Rectal smooth muscle tissue (tissue), 1 donor: ENCODE measurements around the gene KCP.
"Not testable (repeated sequence)": the region's sequence is repeated elsewhere in the genome, so short reads cannot be mapped to it uniquely, and the experiment has no call there.

Source experiments
- H3K27ac ChIP-seq: one replicate; pipeline ENCODE4 v1.7.0; 2013; ENCODE audit warnings: low read depth, low read length, inconsistent platforms
- H3K27me3 ChIP-seq: one replicate; pipeline ENCODE4 v1.7.0; 2013; ENCODE audit warnings: low read length; ENCODE audit not compliant: control insufficient read depth, insufficient read depth
- H3K36me3 ChIP-seq: one replicate; pipeline ENCODE4 v1.7.0; 2013; ENCODE audit warnings: low read length; ENCODE audit not compliant: control insufficient read depth, insufficient read depth
- H3K4me1 ChIP-seq: one replicate; pipeline ENCODE4 v1.7.0; 2013; ENCODE audit warnings: low read length; ENCODE audit not compliant: control insufficient read depth, insufficient read depth
- H3K4me3 ChIP-seq: one replicate; pipeline ENCODE4 v1.7.0; 2013; ENCODE audit warnings: low read length
- H3K9ac ChIP-seq: one replicate; pipeline ENCODE4 v1.7.0; 2013; ENCODE audit warnings: low read length

The KCP gene

DNA sequence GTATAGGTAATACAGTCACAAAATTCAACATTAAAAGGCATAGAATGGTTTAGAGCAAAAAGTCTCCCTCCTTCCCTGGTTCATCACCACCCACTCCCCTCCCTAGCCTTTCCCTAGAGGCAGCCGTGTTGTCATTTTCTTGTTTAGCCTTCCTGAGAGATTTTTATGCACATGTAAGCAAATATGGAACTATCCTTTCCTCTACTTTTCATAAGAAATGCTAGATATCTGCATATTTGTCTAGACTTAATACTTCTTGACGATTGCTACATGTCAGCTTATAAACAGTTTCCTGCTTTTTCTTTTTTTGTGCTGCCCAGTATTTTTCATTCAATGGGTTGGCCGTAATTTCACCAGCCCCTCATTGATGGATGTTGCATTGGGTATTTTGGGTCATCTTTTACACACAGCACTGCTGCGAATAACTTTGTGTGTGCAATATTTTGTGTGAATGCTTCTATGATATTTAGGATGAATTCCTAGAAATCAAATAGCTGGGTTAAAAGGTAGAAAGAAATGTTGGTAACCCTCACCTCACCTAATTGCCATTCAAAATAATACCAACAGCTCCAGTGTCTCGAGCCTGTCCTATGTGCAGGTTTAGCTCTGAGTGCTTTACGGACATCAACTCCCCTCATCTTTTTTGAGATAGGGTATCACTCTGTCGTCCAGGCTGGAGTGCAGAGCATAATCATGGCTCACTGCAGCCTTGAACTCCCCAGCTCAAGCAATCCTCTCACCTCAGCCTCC is 34.2 kb upstream of the KCP start:
- no peaks in the 10 kb centered on the region for H3K27me3 ChIP-seq
- no peak overlapping the region for H3K4me3 ChIP-seq
- H3K9ac ChIP-seq = no peak overlapping the region
- no peak overlapping the region for H3K27ac ChIP-seq
- H3K4me1 ChIP-seq = no peaks in the 10 kb centered on the region
- H3K36me3 ChIP-seq = peaks cover 2% of the 10 kb centered on the region

DNA sequence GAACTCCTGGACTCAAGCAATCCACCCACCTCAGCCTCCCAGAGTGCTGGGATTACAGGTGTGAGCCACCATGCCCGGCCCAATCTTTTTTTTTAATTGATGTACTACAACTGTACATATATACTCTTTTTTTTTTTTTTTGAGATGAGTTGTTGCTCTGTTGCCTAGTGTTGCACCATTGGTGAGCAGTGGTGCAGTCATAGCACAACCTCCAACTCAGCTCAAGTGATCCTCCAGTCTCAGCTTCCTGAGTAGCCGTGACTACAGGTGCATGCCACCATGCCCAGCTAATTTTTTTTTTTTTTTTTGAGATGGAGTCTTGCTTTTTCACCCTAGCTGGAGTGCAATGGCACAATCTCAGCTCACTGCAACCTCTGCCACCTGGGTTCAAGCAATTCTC is 32.7 kb upstream of the KCP start:
- H3K27ac ChIP-seq, H3K27me3 ChIP-seq, H3K4me3 ChIP-seq, H3K36me3 ChIP-seq, H3K9ac ChIP-seq, H3K4me1 ChIP-seq: not testable (repeated sequence)

- Histone ChIP-seq H3K36me3 (no peaks in the 10 kb centered on the region), H3K9ac (no peak overlapping the region), H3K27ac (no peak overlapping the region), H3K4me1 (no peaks in the 10 kb centered on the region), H3K4me3 (no peak overlapping the region), H3K27me3 (peaks cover 2% of the 10 kb centered on the region)
These were observed 31.5 kb upstream of the KCP start for GRCh38 chr7:128941946-128942526.

- Histone ChIP-seq H3K4me1 (no peaks in the 10 kb centered on the region), H3K36me3 (no peaks in the 10 kb centered on the region), H3K9ac (no peak overlapping the region), H3K27ac (no peak overlapping the region), H3K4me3 (no peak overlapping the region), H3K27me3 (peaks cover 2% of the 10 kb centered on the region)
These were observed 30.9 kb upstream of the KCP start for GRCh38 chr7:128941323-128941890.

DNA sequence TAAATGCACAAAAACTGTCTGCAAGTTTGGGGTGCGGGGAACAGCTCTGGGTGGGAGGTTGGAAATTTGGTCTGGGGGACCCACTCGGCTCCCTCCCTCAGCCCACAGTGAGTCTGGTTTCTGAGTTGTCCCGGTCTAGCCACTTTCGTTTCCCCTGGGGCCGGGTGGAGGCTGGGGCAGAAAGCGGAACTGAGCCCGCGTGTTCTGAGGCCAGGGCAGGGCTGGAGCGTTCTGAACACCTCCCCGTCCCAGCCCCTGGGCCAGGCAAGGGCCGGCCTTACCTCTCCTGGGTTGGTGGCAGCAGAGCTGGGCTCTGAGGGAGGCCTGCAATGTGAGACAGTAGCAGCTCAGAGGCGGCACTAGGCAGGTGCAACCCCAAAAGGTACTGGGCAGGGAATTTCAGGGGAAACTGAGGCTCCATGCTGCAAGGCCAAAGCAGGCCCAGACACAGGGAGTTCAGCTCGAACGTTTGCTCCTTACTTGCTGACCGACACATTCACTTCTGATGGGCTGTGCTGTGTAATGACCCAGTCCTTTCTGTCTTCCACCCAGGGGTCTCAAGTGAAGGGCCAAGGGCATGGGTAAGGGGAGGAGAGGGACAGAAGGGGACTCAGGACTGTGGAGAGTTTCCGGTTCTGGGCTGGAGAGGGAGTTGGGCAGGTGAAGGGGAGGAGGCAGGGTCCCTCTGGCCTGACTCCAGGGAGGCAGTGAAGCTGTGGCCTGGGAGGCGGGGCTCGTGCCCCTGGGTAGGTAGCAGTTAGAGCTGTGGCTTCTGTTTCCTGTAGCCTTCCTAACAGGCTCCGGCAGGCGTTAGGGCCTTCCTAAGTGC is 30.2 kb upstream of the KCP start:
- H3K36me3 ChIP-seq = no peaks in the 10 kb centered on the region
- H3K4me1 ChIP-seq = no peaks in the 10 kb centered on the region
- no peak overlapping the region for H3K27ac ChIP-seq
- no peak overlapping the region for H3K9ac ChIP-seq
- H3K27me3 ChIP-seq = peaks cover 2% of the 10 kb centered on the region
- peak overlapping the region; percentile 36 for H3K4me3 ChIP-seq

DNA sequence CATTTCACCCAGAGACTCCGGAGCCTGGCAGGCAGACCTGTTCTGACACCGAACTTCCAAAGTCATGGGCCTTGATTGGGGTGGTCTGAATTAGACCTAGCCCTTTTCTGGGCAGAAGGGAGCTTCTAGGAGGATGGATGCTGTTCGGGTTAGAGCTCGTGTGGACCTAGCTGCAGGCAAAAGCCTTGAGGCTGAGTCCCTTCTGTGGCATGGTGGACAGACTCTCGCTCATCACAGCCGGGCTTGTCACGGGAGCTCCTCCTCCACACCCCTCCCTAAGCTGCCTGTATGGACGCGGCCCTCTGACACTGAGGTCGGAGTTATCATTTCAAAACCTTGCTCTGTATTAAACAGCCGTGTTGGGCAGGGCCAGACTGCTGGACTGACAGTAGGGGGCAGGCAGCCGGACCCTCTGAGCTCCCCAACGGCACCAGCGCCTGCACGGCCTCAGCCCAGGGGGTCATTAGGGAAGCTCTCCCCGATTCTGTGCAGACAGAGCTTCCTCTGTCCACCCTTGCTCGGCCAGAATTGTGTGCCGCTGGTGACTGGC is 29.4 kb upstream of the KCP start:
- H3K27me3 ChIP-seq = peaks cover 2% of the 10 kb centered on the region
- no peaks in the 10 kb centered on the region for H3K4me1 ChIP-seq
- no peaks in the 10 kb centered on the region for H3K36me3 ChIP-seq
- H3K9ac ChIP-seq = no peak overlapping the region
- H3K27ac ChIP-seq = no peak overlapping the region
- H3K4me3 ChIP-seq = no peak overlapping the region

GRCh38 chr7:128939075-128939860 is 28.8 kb upstream of the KCP start:
- H3K9ac ChIP-seq = no peak overlapping the region
- H3K4me3 ChIP-seq = no peak overlapping the region
- H3K4me1 ChIP-seq = no peaks in the 10 kb centered on the region
- peaks cover 2% of the 10 kb centered on the region for H3K27me3 ChIP-seq
- no peaks in the 10 kb centered on the region for H3K36me3 ChIP-seq
- no peak overlapping the region for H3K27ac ChIP-seq

DNA sequence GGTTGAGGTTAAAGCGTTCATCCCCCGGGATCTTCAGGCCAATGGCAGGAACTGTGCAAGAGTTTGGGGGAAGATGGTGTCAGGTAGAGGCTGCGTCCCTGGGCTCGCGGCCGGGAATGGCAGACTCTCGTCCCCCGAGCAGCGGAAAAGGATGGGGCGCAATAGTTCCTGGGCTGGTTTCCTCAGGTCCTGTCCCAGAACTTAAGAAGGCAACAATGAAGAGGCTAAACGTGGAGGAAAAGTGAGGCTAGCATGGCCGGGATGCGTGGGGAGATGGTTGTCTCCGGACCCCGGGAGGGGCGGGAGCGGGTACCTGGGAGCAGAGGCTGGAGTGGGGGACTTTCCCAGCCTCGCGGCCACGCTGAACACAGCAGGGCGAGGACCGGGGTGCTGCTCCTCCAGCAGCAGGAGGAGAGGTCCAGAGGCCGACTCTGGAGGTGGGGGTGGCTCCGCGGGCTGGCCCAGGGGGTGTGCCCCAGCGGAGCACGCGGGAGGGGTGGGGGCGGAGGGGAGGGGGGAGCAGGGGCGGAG is 28.1 kb upstream of the KCP start:
- Histone ChIP-seq H3K36me3 (no peaks in the 10 kb centered on the region), H3K27ac (no peak overlapping the region), H3K27me3 (peaks cover 2% of the 10 kb centered on the region), H3K9ac (no peak overlapping the region), H3K4me3 (peak overlapping the region; percentile 75), H3K4me1 (no peaks in the 10 kb centered on the region)

- Histone ChIP-seq H3K4me1 (no peaks in the 10 kb centered on the region), H3K27ac (no peak within 1 kb of the TSS), H3K4me3 (peak within 1 kb of the TSS; percentile 75), H3K27me3 (peaks cover 2% of the 10 kb centered on the region), H3K36me3 (no peaks in the 10 kb centered on the region), H3K9ac (no peak within 1 kb of the TSS)
These were observed 27.4 kb upstream of the KCP start, which contains the start of gene IRF5 for GRCh38 chr7:128937647-128938543. Gene IRF5, plus strand, starts transcription at chr7:128937927. Its CDS starts 4,155 bp downstream, at chr7:128942082.

DNA sequence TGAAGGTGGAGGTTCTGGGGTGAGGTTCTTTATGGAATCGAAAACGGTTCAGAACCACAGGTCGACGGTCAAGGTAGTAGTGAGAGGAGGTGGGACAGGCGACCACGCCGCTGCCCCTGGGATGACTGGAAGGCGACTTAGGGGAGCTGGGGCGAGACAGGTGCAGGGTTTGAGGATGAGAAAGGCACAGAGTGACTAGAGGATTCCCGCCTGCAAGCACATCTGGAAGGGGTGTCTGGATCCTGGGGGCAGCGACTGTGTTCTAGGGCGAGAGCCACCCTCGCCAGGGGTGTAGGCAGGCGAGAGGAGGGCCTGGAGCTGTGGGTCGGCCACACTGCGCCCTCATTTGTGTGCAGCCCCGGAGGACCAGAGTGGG is 26.8 kb upstream of the KCP start:
- Histone ChIP-seq H3K4me3 (peak overlapping the region; percentile 75), H3K9ac (no peak overlapping the region), H3K27ac (no peak overlapping the region)

DNA sequence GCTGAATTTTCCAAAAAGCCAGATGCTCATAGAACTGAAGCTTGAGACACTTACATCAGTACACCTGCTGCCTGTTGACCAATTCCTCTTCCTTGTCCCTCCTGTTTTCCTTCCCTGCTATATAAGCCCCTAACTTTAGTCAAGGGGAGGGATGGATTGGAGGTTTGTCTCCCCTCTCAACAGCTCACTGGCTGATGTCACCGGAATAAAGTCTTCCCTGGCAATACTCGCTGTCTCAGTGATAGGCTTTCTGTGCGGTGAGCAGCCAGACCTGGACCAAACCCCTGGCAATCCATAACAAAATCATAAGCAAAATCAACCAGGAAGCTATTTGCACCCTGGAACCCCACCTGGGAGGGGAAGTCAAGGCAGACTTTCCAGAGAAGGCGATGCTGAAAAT is 26.3 kb upstream of the KCP start:
- Histone ChIP-seq H3K9ac (no peak overlapping the region), H3K4me1 (no peaks in the 10 kb centered on the region), H3K4me3 (no peak overlapping the region), H3K27me3 (peaks cover 2% of the 10 kb centered on the region), H3K36me3 (no peaks in the 10 kb centered on the region), H3K27ac (no peak overlapping the region)

More for the DNA sequence above, 26.8 kb upstream of the KCP start:
- Histone ChIP-seq H3K36me3 (no peaks in the 10 kb centered on the region), H3K27me3 (peaks cover 2% of the 10 kb centered on the region), H3K4me1 (no peaks in the 10 kb centered on the region)
